GM21723 (cell line): ENCODE measurements around the gene VASH1.

ENCODE experiments used
- ATAC-seq: cut with Tn5 transposase; IDR thresholded peaks from one replicate; pipeline ENCODE4 v1.9.1; 2021; ENCODE audit warnings: mild to moderate bottlenecking, moderate library complexity; ENCODE audit not compliant: unreplicated experiment

VASH1 gene

DNA sequence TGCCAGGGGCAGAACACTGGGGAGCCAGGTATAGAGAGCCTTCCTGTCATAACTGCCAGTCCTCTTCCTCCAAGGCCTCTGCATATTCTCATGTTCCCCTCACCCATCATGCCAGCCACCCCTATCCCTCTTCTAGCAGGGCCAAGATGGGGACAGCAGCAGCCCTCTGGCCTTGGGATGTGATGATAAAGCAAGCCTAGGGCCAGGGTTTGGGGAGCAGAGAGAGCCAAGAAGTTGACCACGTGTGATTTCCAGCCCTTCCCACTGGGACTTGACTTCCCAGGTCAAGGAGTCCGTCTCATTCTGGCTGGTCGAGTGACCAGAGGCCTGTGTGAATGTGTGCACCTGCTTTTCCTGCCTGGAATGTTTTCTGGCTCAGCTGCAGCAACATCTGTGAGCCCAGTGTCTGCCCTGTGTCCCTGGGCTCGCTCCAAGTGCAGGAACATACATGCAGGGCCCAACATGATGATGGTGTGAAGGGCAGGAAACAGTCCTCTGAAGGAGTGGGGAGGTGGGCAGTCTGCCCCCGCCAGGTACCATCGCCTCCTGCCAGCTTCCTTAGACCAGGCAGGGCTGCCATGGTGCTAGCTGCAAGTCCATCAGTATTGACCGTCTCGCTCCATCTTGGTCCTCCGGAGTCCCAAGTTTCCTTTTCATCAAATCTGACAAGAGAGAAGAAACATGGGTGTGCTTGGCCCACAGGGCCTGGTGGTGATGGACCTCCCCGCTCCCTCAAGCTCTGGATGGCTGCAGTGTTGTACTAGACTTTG lies 21.0 kb downstream of the VASH1 start:
- no peak for ATAC-seq

DNA sequence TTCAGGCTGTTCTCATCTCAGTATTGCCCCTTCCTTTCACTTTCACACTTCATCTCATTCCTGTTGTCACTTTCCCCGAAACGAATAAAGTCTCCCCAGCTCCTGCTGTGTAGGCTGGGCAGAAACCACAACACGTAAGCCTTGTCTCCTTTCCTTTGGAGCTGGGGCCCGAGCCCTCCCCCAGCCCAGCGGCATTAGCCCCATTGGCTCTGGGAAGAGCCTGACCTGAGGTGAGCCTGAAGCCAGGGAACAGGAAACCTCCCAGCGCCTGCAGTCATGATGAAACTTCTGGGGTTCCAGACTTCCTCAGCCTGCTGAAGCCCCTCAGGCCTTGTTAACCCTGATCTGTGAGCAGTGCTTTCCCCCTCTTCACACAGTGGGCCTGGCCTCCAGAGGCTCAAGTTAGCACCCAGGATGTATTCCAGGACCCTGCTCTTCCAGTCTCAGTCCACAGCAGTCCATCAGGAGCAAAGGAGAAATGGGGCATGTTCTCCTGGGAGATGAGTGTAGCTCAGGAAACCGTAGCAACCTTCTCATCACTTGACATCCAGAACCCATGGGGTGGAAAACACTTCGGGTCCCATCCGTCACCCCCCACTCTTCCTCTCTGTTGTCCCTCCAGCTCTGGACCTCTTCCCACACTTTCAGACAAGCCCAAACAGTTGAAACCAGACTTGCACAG lies 21.8 kb downstream of the VASH1 start:
- no peak for ATAC-seq

DNA sequence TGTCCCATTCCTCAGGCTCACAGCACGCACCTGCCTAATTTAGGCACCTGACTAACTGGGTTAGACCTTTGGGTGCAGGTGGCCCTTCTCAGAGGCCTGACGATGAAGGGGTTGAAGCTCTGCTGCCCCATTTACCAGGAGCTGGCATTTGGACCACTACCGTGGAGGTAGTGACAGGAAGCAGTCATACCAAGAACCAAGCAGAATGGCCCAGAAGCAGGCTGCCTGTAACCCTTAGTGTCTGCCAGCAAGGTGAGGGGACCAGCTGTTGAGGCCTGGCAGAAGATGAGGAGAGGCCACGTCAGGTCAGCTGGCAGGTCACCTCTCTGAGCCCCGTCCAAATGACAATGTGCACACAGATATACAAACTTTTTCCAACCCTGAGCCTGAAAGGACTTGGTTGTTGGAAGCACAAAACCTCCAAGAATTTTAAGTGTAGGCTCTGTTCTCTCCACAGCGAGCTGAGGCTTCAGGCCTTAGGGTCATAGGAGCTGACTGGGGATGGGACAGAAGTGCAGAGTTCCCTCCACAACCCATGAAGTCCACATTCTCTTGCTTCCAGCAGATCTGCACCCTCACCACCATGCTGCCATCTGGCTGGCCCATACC lies 23.1 kb downstream of the VASH1 start:
- no peak for ATAC-seq

DNA sequence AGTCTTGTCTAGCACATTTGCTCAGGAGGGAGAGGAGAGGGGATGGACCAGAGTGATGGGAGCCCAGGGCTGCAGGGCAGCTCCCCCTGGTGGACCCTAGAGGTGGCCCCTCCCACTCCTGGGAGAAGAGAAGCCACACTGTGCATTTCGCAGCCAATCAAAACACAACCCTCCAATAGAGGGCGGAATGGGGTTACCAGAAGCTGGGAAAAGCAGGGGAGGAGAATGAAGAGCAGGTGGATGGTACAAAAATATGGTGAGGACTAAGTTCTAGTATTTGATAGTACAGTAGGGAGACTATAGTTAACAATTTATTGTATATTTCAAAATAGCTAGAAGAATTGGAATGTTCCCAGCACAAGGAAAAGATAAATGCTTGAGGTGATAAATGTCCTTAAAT lies 23.6 kb downstream of the VASH1 start:
- peak; percentile 77 for ATAC-seq

DNA sequence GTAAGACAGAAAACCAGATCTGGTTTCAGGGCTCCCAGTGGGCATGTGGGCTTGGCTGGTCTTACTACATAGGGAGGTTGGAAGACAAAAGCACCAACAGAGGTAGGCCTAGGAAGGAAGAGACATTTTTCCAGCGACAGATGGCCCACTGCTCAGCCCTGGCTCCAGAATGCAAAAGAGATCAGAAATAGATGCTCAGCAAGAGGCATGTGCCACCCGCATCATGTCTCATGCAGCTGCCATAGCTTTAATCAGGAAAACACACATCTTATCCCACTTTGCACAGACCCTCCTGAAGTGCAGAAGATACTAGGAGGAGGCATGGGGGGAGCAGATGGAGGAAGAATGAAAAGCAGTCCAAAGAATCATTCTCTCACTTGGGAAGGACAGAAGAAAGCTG lies 25.3 kb downstream of the VASH1 start:
- ATAC-seq: no peak

DNA sequence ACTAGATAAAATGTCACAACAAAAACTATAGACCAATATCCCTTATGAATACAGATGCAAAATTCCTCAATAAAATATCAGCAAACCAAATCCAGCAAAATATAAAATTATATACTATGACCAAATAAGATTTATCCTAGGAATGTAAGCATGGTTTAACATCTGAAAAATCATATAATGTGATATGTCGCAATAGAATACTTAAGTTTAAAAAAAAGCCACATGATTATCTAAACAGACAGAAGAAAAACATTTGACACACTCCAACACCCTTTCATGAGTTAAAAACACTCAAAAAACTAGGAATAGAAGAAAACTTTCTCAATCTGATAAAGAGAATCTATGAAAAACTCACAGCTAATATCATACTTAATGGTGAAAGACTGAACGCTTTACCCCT lies 31.2 kb downstream of the VASH1 start:
- no peak for ATAC-seq

DNA sequence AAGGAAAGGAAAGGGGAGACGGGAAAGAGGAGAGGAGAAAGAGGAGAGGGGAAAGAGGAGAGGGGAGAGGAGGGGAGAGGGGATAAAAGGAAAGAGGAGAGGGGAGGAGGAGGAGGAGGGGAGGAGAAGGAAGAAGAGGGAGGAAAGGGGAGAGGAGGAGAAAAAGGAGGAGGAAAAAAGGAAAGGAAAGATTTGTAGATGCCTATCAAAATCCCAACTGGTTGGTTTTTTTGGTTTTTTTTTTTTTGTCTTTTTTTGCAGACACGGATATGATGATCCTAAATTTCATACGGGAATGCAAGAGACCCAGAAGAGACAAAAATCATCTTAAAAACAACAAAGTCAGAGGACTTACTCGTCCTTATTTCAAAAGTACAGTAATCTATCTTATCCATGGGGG lies 32.1 kb downstream of the VASH1 start:
- ATAC-seq: no peak

DNA sequence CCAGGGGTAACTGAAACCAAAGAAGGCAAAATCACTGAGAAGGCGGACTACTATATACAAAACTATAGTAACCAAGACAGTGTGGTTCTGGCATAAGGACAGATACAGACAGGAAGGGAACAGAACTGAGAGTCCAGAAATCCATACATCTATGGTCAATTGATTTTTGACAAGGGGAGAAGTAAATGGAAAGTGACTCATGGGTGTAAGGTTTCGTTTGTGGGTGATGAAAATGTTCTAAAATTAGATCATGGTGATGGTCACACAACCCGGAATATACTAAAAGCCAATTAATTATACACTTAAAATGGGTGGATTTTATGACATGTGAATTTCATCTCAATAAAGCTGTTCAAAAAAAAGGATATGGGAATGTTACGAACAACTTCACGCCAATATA lies 32.7 kb downstream of the VASH1 start:
- no peak for ATAC-seq

DNA sequence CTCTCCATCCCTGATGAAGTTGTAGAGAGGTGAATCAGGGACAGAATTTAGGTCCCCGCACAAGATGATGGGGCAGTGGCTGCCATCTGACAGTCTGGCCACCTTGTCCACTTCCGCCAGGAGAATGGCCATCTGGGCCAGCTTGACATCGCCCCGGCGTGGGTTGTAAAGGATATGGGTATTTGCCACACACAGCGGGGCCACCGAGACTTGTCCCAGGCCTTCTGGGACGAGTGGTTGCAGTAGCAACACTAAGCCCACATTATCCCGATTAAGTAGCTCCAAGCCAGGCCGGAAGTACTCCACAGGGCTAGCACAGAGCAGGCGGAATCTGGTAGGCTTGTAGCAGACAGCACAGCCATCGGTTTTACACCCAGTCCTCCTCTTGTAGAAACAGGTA lies 45.2 kb downstream of the VASH1 start:
- ATAC-seq: no peak

DNA sequence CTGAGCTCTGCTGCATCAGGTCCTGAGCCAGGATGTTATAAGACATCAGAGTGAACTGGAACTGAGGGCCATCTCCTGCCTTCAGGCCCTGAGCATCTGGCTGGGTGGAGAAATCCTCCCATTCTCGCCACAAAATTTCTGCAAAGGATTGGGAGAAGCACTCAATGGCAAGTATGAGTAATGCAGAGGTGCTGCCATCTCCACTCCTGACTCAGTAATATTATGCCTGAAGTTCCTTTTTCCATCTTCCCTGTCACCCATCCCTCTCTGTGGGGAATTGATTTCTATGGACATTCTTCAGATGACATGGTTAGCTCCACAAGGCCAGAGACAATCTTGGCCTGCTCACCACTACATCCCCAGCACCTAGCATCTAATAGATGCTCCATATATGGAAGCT lies 46.7 kb downstream of the VASH1 start:
- ATAC-seq: no peak

DNA sequence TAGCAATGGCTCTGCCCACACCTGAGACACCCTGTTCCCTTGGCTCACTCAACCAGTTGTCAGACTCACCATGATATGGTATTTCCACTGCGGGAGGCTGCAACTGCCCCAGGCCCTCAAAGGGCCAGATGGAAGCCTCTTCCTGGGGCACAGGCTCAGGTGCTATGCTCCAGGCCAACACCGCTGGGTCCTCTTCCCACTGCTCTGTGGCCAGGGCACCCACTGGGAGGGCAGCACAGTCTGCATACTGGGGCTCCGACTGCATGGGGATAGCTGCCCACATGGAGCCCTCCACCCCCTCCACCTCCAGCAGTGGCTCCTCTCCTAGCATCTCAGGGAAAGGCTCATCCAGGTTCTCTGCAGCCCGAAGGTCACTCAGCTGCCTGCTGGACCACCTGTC lies 47.7 kb downstream of the VASH1 start:
- no peak for ATAC-seq

DNA sequence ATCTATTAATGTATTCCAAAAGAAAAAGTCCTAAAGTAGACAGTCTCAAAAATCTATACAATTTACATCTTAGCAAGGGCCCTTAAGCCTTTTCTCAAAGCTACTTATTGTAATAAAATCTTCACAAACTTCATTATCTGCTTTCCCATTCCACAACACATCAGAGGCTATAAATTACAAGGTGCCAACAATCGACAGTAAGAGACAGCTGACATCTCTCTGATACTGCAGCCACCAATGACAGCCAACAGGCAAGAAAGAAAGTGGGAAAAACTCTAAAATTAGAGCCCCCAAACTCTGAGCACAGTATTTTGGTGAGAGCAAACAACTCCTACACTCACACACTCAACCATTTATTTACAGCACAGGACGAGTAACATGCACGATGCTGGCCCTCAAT lies 49.3 kb downstream of the VASH1 start:
- ATAC-seq: no peak

DNA sequence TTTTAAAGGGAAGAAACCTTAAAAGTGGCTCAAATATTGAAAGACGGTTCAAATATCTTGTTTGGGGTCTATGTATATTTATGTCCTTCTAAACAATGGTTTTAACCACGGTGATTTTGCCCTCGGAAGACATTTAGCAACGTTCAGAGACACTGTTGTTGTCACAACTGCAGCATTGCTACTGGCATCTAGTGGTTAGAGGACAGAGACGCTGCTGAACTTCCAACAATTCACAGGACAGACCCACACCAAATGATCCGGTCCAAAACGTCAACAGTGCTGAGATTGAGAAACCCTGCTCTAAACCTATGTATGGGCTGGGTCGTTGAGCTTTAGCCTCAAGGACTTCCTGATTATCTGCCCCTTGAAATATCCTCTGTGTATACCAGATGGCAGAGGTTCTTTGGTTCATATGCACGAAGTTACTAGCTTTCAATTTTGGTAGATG lies 49.7 kb downstream of the VASH1 start:
- ATAC-seq: no peak

DNA sequence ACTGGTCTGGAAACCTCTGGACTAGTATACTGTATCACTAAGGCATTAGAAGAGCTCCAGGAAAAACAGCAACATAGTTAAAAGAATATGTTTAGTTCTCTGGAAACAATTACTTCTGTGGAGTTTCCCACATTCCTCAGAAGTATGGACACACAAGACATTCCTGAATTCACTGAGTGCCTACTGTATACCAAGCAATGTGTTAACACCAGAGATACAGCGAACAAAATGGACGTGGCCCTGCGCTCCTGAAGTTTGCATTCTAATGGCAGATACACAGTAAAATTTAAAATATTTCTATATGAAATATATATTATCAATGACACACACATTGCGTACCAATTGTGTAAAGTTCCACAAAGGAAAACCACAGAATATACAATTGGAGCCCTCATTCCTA lies 50.3 kb downstream of the VASH1 start:
- no peak for ATAC-seq

DNA sequence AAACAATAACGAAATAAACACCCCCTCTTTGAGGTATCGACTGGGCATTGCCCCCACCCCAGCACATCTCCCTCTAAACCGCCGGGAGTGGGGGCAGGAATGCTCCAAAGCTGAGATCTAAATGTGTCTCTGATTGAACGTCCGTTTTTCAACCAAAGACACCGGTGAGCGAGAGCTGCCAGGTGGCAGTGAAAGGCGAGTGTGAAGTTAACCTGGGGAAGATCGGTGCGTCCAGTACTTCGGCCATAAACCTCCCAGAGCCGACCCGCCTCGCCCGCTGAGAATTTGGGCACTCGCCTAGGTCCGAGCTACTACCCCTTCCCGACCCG lies 50.8 kb downstream of the VASH1 start:
- peak; percentile 17 for ATAC-seq

DNA sequence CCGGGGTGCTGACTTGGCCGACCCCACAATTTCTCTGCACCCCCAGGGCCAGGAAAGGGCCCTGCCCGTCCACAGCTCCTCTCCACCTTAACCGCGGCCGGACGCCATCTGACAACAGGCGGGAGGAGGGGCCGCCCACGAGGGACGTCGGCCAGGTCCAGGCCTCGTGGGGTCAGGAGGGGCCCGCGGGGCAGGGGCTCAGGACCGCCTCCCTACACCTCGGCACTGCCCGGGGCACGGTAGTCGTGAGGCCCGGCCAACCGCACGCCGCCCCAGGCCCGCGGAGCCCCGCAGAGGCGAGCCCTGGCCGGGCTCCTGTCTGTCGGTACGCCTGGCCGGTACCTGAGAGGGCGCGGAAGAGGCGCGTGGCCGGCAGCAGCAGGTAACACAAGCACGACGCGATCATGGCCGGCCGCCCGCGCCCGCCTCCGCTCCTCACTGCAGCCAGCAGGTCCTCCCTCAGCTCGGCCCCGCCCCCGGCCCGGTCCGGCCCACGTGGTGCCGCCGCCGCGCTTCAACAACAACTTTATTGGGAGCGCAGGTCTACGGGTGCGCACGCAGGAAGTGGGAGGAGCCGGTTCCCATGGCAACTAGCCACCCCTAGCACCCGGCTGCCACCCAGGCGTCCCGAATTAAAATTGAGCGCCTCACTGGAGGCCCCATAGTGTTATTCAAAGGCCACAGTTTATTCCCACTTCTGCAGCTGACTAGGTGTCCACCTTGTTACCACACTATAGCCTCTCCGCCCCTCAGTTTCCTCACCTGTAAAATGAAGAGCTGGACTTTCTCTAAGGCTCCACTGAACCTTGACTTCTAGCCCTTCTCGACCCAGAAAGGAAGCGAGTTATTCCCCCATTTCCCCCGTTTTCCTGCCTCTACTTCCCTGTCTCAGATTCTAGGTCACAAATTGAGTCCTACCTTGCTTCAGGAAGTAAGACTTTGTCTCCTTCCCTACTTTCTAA lies 51.4 kb downstream of the VASH1 start, which contains the start of gene ANGEL1:
Gene ANGEL1 (minus strand): TSS at position 461 of the 962 bp plus-strand sequence. CDS start 55 bp downstream, at position 406.
- peak; percentile 88 for ATAC-seq

DNA sequence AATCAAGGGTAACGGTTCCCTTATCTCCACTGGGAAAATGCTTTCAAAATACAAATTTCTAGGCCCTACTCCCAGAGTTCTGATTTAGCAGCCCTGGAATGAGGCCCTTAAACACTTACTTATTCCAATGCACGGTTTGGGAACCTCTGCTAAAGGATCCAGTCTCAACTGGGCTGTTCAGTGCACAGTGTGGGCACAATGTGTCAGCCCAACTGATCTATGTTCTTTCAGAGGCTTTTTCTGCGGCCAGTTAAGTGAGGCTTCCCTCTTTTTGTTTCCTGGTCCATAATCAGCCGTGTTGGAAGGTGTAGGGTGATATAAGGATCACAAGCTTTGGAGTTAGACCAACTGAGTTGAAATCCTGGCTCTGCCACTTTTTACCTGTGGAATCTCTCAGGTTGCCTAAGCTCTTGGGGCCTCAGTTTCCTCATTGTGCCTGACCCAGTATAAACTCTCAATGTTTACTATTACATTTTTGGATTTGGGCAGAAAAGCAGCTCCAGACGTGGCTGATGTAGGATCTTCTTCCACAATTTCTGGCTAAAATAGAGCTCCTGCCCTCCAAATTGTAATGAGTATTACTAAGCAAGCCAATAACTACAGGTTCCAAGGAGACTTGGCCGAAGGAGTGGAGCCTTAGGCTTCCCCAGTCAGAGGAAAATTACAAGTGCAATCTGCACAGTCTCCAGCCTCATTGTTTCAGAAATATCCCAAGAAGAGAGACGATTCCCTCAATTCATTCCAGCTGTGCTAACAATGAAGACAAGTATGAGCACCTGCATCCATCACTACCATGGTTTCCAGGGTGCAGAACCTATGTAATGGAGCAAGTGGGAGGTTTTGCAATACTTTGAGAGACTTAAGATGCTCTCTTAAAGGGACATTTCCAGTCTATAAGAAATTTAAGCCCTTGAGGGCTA lies 53.7 kb downstream of the VASH1 start:
- ATAC-seq: no peak

DNA sequence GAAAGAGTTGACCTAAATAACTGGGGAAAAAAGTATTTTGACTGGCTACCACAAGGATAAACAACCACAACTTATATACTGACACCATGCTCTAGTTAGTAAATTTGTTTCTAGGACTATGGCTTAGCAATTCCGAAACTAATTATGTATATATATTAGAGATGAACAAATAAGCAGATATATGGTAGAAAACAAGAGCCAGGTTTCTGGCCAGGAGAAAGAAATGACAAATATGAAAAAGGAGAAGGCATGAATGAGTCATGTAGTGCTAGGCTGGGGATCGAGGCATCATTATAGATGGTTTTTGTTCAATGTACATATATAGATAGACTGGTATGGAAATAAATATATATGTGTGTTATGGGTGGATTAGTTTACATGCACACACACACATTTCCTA lies 59.4 kb downstream of the VASH1 start:
- no peak for ATAC-seq

DNA sequence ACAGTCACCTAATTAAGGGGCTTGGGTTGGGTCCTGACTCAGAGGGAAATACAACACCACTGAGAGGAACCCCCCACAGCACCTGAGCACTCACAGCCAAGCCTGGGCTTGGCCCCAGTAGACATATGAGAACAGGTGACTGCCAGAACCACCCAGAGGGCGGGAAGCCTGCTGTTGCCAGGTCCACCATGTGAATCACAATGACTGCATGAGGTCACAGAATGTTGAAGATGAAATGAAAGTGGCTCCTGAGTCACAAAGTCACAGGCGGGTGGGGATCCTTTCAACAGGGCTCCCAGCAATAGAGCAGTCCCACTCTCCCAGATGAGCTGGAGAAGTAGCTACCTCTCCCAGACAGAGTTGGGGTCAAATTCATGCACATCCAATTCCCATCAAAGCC lies 64.9 kb downstream of the VASH1 start, which contains the start of gene LRRC74A:
Gene LRRC74A (plus strand): TSS at position 287 of the 400 bp plus-strand sequence. CDS start 290 bp downstream, outside the sequence.
- ATAC-seq: no peak
